HG03108 (cell line): ENCODE data around the gene MEGF10.

Experiments
- ATAC-seq: cut with Tn5 transposase; IDR thresholded peaks from one replicate; pipeline ENCODE4 v1.9.1; 2021; ENCODE audit warnings: moderate library complexity; ENCODE audit not compliant: unreplicated experiment

MEGF10 gene

DNA sequence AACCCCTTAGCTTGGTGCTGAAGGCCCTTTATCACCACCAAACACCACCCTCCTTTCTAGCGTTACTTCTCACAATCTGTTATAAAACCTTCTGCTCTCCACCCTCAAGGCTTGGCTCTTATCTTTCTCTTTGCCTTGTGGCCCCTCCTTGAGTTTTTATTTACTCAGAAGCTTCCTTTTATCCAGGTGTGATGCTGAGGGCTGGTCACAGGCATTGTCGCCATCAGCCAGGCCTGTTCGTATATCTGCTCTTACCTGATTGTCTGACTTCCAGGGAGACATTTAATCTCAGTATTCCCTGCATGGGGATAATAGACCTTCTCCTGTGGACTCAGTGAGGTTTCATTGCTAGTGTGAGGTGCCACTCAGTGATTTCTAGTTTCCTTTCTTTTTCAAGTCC, 34.2 kb downstream of the MEGF10 start:
- ATAC-seq: no peak

DNA sequence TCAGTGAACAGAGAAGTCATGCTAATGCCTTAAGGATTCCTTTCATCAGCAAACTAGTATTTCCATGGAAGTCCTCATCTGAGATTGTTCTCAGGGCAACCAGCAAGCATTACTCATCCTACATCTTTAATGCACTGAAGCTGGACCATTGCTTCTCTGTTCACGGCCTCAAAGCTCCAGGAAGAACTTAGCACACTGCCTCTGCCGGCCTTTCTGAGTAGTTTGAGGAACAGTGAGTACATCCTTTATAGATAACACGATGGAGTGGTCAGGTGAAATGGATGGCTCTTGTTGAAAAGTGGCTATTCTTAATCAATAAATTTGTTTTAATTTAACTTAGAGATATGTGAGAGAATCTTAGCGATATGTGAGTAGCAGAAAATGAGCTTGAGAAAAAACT, 35.8 kb downstream of the MEGF10 start:
- ATAC-seq: no peak

DNA sequence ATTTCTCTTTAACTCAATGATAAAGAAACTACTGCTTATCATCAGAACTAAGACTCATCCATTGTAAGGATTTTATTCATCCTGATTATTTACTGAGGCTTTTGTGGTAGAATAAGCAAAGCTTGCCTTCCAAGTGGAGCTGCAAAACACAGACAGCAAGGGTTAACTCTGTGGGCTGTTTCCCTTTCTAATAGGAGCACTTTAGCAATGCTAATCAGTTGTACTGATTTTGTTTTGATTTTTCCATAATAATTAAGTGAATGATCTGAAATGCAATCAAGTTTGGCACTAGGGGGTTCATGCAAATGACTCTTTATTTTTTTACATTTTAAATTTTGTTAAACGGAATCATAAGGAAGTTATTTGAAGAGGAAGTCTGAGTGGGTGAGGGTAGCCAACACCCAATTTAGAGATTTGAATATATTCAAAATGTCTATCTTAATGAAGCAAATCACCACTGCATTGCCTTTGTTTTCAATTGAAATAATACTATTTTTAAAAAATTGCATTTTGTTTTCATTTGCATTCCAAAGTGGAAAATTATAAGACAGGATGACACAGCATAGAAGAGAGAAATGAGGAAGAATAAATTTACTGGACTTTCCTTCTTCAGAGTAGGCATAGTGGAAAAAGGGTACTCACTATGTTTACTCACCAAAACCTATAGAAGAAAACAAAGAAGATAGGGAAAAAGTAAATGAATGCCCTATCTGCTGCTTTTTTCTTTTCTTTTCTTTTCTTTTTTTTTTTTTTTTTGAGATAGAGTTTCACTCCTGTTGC, 36.6 kb downstream of the MEGF10 start:
- ATAC-seq: no peak

DNA sequence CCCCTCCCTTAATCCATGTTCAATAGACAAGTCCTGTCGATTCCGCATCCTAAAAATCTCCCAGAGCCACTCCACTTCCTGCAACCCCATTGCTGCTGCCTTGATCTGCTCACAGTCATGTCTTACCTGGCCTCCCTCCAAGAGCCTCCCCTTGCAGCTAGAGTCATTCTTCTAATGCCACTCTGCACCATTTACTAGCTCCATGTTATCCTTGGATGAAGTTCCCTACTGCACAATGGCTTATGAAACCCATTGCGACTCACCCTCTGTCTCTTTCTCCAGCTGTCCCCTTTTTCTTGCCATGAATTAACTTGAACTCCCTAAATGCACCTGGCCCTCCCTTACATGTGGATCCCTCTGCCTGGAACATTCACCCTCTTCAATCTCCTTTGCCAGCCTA, 39.5 kb downstream of the MEGF10 start:
- ATAC-seq: no peak

DNA sequence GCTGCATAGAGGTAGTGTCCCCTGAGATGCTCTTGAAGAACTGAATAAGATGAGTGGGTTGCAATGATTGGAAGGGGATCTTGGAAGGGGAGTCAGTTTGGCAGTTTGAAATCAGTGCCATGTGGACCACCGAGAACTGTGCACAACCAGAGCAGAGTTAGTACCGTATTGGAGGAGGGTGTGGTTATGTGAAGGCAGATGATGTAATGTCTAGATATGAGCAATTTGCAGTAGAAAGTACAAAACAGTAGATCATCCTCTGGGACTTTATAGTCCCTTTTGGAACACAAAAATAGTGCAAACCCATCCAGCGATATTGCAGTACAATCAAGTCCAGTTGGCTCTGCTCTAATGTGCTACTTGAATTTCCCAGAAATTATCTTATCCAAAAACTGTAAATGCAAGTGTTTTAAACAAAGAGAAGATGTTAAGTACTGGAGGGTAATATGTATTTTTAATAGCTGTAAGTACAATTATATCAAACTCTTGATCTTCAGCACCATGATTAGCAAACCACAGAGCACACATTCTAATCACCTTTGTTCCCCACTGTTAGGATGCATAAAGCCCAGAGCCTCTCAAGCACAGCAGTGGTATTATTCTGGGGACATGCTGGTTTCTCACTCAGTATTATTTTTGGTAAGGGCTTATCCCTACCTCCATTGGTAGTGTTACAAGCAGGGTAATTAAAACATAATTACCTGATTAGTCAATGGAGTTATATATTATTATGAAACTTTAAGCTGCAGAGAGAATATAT, 41.5 kb downstream of the MEGF10 start:
- ATAC-seq: no peak

DNA sequence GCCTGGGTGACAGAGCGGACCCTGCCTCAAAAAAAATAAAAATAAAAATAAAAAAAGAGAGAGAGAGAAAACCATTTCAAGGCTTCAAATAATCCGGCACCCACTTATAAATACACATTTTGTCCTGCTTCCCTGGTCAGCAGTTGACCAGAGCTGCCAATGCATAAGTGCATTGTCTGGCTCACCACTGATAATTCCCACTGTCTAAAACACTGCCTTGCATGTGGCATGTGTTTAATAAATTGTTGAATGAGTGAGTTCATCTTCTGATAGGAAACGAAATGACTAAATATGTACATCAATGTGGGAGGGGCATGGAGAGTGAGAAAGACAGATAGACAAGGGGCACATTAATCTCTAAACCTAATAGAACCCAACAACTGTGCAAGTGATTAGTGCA, 42.9 kb downstream of the MEGF10 start:
- ATAC-seq: no peak

DNA sequence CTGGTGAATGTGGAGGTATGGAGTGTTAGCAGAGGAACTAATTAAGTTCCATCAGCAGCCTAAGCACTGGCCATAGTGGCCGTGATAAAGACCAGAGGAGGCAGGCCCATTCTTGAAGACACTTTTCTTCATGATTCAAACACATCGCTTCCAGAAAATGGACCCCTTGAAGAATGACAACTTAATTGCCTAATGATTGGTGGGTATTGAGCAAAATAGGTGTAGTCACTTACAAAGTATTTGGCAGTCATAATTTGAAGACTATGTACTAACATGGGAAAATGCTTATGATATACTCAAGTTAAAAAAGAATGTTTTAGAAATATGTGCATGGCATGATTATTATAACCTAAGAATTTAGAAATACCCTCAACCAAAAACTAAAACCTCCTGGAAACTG, 44.8 kb downstream of the MEGF10 start:
- no peak for ATAC-seq

DNA sequence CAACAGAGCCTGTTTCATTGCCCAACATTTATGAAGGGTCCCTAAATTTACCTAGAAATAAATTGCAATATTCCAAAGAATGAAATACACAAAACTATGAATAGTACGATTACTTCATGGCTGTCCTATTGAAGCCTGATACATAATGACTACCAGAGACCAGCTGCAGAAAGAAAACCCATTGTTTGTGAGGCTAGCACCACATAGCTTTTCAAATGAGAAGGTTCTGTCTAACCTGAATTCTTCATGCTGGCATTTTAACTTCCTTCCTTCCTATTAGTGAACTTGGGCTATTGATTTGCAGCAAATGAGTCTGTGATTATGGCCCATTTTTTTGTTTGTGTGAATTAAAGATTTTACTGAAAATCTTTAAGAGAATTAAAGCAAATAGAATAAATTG, 47.3 kb downstream of the MEGF10 start:
- no peak for ATAC-seq

DNA sequence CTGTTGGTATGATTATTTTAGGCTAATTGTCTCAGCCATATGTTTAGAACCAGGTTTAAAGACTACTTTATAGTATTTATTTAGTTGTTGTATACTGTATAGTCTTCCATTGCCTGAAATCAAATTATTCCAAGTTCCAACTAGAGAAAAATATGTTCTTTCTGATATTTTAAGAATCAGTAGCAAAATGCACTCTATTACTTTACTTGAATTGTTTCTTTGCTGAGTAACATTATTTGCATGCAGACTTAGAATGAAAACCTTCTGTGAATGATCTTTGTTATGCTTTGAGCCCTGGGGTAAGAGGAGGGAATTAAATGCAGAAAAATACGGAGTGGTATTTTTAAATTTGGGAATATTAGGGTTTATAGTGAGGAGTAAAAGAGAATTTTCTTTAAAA, 47.9 kb downstream of the MEGF10 start:
- no peak for ATAC-seq

DNA sequence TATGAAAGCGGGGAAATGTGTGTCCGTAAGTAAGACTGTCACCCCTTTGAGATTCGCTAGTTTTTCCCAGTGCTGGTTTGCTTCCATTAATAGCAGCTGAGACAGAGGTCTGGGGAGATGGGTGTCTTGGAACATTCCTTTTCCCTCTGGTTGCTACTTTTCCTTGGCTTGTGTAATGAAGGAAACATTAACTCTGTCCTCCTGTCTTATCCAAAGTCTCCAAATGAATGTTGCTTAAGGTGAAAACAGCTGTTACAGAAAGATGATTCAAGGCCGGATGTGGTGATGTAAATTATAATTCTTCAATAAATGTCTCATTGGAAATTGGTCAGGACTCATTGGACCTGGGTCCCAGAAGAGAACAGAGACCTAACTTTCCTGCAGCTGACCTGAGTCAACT, 50.0 kb downstream of the MEGF10 start:
- no peak for ATAC-seq

DNA sequence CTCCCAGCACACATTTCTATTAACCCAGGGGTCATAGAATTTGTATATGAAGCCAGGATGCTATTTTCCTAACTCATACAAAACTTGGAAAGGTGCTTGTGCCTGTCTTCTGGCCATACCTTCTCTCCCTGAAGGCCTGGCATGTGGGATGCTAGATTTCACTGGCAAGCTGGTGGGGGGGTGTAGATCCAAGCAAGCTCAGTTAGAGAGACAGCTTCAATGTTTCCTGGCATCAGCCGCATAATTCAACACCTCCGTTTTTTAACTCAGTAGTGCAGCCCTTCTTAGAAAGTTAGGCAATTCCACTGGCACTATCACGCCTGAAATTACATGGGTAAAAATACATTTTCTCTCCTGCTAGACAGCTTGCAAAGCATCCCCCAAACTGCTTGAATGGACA, 51.8 kb downstream of the MEGF10 start:
- ATAC-seq: no peak

DNA sequence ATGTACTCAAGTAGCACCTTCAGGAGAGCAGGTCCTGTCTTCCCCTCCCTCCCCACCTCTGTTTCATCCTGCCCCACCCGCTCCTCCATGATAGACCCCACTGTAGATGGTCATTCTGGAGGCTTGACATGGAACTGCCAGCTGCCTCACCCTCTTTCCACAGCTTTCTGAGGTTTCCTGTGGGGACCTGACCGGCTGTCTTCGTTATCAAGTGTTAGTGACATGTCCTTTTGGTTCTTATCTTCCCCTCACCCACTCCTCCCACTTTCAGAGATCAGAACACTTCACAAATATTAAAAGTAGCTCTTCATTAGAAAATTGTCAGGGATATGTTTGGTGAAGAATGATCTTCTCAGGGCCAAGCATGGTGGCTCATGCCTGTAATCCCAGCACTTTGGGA, 52.7 kb downstream of the MEGF10 start:
- no peak for ATAC-seq

DNA sequence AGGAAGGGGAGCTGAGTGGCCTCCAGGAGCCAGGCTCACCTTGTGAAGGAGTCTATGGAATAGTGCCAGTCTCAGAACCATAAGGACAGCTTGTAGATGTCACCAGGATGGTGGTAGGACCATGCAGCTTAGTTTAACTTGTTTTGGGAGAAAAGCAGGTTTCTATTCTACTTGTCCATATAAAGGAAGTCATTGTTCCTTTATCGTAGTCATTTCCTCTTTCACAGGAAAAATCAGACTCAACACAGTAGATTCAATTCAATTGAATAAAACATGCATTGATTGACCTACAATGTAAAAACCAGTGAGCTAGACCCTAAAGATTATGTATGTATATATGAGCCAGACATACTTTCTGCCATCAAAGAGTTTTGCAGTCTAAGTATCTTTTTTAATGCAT, 53.3 kb downstream of the MEGF10 start:
- no peak for ATAC-seq

DNA sequence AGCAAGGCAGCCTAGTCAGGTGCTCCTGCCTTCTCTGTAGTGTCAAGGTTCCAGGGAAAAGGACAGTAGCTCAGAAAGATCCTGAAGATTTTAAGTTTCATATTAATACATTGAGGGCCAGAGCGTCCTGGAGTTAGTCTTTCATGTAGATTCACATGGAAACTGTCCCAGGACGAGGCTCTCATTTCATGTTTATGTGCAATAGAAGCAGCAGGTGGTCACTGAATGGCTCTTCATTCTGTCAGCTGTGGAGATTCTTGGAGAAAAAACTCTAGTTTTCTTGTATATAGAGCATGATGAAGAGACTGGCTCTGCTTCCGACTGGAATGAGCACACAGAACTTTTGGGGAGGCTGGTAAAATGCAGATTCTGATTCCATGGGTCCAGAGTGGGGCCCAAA, 54.3 kb downstream of the MEGF10 start:
- no peak for ATAC-seq

DNA sequence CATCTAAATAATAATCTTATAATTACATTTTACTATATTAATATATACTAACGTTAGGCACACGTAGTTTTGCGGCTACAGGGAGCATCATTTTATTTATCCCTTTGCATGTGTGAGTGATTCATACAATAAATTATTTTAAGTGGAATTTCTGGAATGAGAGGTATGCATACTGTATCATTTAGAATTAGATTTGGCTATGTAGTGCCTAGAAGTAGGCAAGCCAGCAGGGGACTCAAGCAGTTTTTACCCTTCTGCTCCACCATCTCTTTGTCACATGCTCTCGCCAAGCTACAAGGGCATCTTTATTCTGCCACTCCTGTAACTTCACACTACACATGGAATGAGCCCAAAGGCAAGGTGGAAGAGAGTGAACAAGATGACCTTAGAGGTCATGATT, 60.8 kb downstream of the MEGF10 start:
- no peak for ATAC-seq

DNA sequence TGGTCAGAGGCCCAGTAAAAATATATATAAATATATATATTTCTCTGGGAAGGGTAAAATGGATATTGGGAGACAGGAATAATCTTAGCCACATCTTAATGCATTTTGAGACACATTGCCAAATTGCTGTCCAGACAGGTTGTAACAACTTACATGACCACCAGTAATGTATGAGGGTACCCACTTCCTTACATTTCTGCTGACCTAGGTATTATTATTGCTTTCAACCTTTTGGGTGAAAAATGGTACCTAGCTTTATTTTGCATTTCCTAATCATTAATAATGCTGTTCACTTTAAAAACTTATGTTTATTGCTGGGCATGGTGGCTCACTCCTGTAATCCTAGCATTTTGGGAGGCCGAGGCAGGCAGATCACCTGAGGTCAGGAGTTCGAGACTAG, 61.5 kb downstream of the MEGF10 start:
- ATAC-seq: no peak

DNA sequence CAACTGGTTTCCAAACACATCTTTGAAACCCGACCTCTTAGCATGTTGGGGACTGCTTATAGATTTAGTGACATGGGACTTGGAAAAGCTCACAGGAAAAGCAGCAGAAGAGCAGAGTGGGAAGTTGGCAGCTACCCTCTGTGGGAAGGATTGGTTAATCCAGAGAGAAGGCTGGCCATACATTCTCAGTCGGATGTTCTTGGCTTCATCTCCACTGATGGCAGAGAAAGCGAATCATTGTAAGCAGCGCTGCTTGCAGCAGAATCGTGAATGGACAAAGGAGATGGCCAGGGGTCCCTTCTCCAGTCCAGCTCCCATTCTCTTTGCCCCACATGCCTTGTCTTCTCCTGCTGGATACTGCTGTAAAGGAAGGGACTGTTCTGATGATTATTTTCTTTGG, 62.7 kb downstream of the MEGF10 start:
- ATAC-seq: no peak

DNA sequence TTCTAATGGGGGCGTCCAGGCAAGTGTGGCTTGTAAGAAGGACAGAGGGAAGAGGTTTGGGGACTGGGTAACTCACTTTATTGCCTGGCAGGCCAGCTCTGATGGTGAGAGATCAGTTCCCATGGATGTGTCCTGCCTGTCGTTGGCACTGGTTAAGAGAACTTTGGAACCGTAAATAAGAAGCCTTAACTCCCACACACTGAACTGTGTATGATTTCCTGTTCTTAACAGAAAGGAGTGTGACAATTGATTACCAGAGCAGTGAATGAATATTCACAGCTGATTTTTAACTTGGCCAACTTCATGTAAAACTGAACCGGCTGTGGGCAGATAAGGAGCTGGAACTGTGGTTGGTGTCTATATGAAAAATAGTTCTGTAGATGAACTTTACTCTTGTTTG, 63.2 kb downstream of the MEGF10 start:
- no peak for ATAC-seq

DNA sequence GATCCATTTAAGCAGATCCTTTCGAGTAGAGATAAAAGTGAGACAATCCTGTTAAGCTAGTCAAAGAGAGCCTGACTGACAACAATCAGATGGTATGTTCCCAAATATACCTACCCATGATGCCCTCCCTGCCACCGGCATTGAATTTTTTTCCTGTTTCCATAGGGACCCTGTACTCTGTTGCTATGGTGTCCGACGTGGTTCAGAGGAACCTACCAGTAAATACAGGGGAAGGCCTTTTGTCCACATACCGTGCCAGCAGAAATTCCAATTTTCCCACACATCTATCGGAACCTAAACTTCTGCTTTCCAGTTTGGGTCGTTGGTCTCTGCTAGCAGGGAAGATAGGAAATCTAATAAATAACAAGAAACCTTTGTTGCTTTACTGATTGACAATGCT, 64.7 kb downstream of the MEGF10 start:
- no peak for ATAC-seq

DNA sequence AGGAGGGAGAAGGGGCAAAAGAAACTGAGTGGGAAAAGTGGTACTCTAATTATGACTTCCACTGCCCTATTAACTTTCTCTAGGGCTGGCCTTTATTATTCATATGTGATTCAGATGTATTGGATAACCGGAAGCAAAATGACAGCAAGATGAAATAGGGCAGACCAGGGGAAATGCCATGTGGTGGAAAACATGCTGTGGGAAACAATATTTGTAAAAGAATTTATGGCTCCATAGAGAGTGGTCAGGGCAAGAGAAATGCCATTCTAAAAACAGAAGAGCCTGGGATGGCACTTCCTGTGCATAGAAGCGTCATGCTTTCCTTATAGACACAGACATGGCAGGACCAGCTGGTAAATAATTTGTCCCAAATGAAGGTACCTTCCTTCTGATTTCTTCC, 67.7 kb downstream of the MEGF10 start:
- no peak for ATAC-seq

DNA sequence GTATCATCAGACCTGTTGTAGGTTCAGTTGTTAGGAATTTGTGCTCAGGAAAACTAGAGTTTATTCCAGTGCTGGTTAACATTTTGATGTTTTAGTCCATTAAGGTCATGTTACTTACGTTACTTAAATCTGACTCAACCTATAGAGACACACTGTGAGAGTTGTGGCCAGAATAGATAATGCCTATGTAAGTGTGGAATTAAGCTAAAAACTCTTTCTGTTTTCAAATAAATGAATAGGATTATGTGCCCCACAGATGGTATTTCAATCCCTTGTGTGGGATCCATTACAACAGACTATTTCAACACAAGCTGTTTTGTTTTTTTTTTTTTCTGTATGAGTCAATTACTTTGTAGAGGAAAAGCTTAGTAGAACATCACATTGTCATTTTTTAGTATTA, 68.1 kb downstream of the MEGF10 start:
- ATAC-seq: no peak

DNA sequence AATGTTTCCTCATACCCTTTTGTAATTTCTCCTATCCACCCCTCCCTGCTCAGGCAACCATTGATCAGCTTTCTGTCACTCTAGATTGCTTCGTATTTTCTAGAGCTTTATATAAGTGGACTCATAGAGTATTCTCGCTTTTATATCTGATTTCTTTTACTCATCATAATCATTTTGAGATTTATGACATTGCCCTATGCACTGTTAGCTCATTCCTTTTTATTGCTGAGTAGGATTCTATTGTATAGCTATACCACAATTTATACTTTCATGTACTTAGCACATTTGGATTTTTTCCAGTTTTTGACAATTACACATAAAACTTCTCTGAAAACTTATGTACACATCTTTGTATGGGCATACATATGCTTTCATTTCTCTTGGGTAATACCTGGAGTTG, 68.9 kb downstream of the MEGF10 start:
- ATAC-seq: no peak

DNA sequence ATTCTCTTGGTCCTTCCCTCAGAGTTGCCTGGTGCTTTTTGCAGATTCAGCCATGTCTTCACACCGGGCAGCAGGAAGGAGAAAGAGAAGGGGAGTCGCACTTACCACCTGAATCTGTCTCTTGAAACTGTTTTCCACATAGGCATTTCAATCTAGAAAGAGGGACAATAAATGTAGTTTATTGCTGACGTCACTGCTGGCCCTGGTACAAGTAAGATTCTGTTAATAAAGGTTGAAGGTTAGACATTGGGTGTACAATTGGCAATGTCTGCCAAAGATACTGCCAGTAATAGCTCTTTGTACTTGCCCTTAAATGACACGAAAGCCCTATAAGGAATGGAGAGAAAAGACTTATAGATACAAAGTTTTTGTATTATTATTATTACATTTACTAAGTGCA, 72.8 kb downstream of the MEGF10 start:
- ATAC-seq: no peak
